GM12875 (cell line): Measurements from ENCODE around the gene TM4SF4.

ENCODE experiments used
- H3K4me3 ChIP-seq: one replicate; pipeline ENCODE4 v1.5.1; 2011; ENCODE audit warnings: low read depth, low read length, control low read depth
- CTCF ChIP-seq: IDR thresholded peaks from 2 replicates; pipeline ENCODE4 v1.5.1; 2011; ENCODE audit warnings: low read depth, mild to moderate bottlenecking, control low read depth, inconsistent platforms, low read length, moderate library complexity, borderline replicate concordance; ENCODE audit not compliant: insufficient read depth

TM4SF4 gene

DNA sequence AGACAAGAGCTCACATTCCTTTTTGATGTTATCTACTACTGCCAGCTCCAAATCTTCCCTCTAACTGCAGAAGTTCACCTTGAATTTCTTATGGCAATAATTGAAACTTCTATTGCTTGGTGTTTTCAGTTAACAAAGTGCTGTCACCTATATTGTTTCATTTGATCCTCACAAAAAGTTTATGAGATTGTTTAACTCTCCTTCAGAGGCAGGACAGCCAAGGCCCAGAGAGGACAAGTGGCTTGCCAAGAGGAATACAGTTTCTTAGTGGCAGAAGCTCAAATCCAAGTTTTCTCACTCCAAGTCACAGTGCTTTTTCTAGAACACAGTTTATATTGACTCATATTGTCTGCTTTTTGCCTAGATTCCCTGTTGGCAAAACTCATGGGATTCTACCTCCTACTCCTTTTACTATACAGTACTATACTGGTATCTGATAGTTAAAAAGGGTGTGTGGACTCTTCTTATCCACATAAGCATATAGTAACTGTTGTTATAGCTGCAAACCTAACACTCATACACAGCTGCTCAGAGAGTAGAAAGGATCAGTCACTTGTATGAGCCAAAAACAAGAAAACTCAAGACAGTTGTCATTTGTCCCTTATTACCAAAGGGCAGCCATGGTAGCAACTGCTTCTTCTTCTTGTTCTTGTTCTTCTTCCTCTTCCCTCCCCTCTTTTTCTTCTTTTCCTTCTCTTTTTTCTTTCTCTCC is 15.9 kb downstream of the TM4SF4 start:
- no peak overlapping the region for H3K4me3 ChIP-seq

DNA sequence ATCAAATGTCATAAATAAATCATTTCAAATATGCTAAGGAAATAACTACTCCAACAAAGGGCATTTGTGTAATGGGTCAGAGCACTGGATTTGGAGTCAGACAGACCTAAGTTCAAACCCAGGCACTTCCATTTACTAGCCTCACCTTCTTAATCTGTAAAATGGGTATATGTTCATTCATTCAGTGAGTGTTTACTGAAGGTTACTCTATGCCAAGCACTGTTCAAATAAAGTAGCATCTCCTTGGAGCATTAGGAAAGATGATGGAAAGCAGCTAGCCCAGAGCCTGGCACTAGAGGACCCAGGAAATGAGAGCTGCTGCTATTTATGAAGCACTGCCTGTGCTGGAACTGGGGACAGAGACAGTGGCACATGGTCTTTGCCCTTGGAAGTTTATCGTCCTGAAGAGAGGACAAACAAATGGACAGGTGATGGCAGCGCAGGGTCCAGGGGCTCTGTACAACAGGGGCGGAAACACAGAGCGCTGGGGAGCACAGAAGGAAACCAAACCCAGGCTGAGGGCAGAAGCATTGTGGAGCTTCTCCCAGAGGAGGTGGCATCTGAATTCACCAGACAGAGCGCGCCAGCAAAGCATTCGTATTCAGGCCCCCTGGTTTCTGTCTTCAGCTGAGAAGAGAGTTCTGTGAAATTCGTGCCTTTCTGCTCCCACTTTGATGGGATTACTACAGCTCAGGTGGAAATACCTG is 19.0 kb downstream of the TM4SF4 start:
- no peak overlapping the region for H3K4me3 ChIP-seq
- no peak for TF ChIP-seq CTCF

More for the DNA sequence above, 15.9 kb downstream of the TM4SF4 start:
- TF ChIP-seq CTCF: no peak

DNA sequence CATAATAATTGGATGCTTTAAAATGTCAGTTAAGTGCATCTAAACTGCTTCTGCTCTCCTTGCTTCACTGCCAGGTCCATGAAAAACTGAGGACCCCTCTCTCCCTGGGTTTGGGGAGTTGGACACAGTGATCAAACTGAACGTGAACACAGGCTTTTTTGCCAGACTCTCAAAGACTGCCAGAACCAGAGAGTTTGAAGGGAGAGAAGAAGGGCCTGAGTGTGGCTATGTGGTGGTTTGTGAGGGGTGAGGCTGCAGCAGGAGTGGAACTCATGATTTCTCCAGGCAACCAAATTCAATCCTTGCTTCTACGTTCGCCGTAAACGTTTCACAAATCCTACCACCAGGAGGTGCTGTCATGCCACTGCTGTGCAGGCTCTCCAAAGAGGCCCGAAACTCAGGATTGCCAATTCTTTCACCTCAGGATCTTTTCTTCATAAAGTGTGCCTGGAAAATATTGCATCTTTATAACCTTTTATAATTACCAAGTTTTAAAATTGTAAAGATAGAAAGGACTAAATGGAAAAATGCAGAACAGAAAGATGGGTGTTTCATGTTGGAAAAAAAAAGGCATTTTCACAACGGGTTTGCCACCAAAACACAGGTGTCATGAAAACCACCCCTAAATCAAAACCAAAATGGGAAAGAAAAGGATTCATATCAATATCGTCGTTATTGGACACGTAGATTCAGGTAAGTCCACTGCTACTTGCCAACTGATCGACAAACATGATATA is 19.7 kb downstream of the TM4SF4 start:
- peak; percentile 84 for TF ChIP-seq CTCF

DNA sequence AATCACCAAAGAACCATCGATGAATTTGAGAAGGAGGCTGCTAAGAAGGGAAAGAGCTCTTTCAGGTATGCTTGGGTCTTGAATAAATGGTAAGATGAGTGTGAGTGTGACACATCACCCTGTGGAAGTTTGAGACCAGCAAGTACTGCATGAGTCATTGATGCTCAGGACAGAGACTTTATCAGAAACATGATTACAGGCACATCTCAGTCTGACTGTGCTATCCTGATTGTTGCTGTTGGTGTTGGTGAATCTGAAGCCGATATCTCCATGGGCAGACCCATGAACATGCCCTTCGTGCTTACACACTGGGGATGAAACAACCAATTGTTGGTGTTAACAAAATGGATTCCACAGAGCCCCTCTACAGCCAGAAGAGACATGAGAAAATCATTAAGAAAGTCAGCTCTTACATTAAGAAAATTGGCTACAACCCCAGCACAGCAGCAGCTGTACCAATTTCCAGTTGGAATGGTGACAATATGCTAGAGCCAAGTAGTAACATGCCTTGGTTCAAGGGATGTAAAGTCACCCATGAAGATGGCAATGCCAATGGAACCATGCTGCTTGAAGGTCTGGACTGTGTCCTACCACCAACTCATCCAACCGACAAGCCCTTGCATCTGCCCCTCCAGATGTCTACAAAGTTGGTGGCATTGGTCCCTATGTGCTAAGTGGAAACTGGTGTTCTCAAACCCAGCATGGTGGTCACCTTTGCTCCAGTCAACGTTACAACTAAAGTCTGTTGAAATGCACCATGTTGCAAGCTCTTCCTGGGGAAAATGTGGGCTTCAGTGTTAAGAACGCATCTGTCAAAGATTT is 20.5 kb downstream of the TM4SF4 start:
- H3K4me3 ChIP-seq: no peak overlapping the region
- TF ChIP-seq CTCF: no peak

More for the DNA sequence above, 19.7 kb downstream of the TM4SF4 start:
- no peak overlapping the region for H3K4me3 ChIP-seq

GRCh38 chr3:149495581-149496125 is 21.2 kb downstream of the TM4SF4 start:
- no peak overlapping the region for H3K4me3 ChIP-seq

GRCh38 chr3:149496891-149497290 is 22.4 kb downstream of the TM4SF4 start:
- TF ChIP-seq CTCF: no peak
- H3K4me3 ChIP-seq: no peak overlapping the region

More at GRCh38 chr3:149495581-149496125, 21.2 kb downstream of the TM4SF4 start:
- TF ChIP-seq CTCF: no peak
